Measurements from ENCODE around the gene THADA.
"Not testable (repeated sequence)": the region's sequence is repeated elsewhere in the genome, so short reads cannot be mapped to it uniquely, and the experiment has no call there.

Gene THADA

GRCh38 chr2:43600596-43600995 is 4.8 kb upstream of the THADA start:
- not testable (repeated sequence) for DNase-seq (ENCODE audit: low read depth in 2 of 3, low spot score in 2 of 3)

- DNase-seq (ENCODE audit: low read depth in 2 of 3, low spot score in 2 of 3), result no peak
Measured at GRCh38 chr2:43594875-43595274, 963 bp downstream of the THADA start.

DNA sequence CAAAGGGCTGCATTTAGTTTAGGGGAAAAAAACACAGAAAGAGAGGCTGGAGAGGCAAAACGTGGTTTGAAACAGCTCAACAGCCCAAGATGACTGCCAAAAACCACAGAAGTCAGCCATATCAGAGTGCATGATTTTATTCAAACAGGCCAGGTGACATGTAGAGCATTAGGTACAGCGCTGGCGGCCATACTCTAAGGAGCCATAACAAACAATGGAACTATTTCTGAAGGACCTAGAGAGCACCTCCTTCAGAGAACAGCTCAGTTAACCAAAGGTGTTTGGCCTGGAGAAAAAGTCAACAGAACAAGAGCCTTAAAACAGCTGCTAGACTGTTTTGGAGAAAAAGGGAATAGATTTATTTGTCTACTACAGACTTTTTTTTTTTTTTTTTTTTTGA is 2.6 kb downstream of the THADA start:
- DNase-seq (ENCODE audit: low read depth in 2 of 3, low spot score in 2 of 3), result no peak

DNA sequence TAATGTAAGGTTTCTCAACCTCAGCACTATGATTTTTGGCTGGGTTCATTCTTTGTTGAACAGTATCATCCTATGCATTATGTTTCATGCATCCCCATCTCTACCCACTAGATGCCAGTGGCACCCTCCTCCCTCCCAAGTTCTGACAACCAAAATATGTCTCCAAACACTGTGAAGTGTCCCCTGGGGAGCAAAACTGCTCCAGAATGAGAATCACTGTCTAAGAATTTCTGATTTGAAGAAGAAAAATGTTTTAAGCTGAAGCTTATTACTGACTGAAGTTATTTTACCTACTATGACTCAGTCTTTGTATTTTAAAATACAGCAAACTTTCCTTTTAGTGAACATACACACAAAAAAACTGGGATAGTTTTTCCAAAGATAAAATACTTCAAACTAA is 3.4 kb downstream of the THADA start:
- no peak for DNase-seq (ENCODE audit: low read depth in 2 of 3, low spot score in 2 of 3)

DNA sequence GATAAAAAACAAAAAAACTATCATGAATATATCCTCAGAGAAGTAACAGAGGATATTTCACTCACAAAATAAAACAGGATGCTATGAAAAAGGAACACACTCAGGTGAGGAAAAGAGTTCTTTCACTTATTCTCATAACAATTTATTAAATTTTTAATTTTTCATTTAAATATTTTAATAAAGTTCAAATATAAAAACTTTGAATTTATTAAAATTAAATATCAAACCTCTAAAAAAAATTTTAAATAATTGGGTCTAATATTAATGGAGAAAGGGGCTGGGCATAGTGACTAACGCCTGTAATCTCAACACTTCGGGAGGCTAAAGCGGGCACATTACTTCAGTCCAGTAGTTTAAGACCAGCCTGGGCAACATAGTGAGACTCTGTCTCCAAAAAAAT is 10.1 kb downstream of the THADA start:
- DNase-seq (ENCODE audit: low read depth in 2 of 3, low spot score in 2 of 3), result no peak

DNA sequence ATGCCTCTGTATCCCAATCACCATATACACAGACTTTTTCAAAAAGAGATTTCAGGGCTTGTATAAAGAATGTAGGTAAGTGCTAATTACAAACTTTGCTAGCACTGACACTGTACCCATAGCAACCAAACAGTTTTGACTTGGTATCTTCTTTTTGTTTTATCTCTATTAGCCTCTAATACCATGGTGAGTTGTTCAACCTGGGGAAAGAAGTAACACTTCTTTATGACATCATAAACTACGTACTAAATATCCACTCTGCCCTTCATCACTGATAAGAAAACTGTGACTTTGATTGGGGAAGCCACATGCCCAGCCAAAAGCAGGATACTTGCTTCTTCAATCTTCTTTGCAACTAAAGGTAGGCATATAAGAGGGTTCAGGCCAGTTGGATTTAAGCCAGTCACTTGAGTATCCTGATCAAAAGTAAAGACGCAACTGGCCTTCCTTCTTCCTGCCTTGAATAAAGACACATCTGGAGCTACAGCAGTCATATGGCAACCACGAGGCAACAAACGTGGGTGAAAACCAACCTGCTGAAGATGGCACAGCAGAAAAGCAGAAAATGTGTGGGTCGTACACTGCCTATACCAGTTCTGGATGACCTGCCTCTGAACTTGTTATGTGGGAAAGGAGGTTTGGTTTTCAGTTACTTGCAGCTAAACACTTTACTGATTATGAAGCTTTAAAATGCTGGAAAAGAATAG is 16.4 kb downstream of the THADA start:
- no peak for DNase-seq (ENCODE audit: low read depth in 2 of 3, low spot score in 2 of 3)

DNA sequence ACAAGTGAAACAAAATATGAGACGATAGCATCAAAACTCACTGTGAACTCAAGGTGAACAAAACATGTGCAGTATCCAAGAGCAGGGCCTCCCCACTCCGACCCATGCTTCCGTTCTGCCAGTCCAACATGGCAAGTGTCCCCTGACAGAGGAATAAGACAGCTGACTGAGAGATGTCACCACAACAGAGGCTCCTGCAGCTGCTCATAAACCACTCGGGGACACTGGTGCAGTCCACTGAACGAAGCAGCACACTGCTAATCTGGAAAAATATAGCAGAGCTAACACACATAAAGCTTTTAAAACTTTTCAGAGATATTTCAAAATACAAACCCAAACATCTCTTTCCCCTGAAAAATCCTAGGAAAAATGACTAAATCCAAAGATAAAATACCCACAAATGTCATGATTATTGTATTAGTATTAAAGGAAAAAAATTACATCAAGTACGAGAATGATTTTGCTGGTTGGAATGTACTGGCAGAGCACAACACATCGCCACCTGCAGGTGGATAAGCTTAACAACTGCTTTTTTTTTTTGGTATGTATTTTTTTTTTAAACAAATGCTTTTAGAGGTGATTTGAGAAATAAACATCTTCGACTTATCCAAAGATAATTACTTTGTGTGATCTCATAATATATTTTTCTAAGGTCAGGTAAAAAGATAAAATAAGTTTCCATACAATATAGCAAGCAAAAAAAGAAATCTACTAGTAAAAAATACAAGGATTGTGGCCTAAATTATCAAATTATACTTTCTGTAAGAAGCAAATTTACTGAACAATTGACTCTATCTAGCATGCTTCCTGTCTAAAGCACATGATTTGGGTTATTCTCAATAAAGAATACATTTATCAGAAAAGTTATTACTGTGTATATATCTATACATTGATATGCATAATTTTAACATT is 18.6 kb downstream of the THADA start:
- no peak for DNase-seq (ENCODE audit: low read depth in 2 of 3, low spot score in 2 of 3)

DNA sequence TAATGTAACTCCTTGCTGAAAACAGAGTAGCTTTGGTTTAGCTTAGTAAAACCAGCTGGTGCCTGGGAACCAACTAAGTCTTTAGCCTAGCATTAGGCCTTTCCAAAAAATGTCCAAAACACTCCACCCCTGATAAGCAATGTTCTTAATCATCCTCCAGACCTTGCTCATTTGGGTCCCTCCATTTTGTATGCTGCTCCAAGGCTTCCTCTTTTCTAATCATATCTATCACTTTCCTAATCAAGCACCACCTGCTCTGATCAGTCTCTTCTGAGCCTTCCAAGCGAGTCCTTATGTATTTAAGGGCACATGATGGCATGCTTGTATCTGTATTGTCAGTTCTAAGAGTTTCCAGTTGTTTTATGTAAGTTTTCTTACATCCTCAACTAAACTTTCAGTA is 23.6 kb downstream of the THADA start:
- no peak for DNase-seq (ENCODE audit: low read depth in 2 of 3, low spot score in 2 of 3)

DNA sequence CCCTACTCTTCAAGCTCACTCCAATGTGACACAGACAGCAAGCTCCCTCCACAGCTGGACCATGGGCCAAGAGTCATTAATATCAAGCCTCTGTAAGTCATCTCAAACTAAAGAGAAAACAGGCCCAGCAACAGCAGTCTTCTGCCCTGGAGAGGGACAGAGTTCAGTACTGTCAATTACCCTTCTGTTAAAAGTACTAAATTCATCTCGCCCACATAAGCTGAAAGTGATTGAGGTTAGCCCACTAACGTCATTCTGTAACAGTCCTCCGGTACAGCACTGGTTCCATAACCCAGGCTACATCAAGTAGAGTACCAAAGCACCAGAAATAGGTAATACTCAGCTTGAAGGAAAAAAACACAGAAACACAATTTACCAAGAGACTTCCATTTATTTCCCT is 25.9 kb downstream of the THADA start:
- no peak for DNase-seq (ENCODE audit: low read depth in 2 of 3, low spot score in 2 of 3)

GRCh38 chr2:43568228-43568627 is 27.6 kb downstream of the THADA start:
- no peak for DNase-seq (ENCODE audit: low read depth in 2 of 3, low spot score in 2 of 3)

DNA sequence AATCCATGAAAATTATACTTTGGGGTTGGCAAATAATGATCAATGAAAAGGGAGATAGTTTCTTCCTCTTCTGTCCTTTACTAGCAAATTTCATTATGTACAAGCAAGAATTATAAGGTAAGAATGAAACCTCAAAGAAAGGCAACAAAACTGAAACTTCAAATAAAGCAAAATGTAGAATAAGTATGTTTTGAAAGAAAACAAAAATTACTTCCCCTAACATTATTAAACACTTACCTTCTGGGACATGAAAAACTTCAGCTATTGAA is 29.4 kb downstream of the THADA start:
- no peak for DNase-seq (ENCODE audit: low read depth in 2 of 3, low spot score in 2 of 3)

GRCh38 chr2:43563679-43564078 is 32.2 kb downstream of the THADA start:
- DNase-seq (ENCODE audit: low read depth in 2 of 3, low spot score in 2 of 3), result no peak

DNA sequence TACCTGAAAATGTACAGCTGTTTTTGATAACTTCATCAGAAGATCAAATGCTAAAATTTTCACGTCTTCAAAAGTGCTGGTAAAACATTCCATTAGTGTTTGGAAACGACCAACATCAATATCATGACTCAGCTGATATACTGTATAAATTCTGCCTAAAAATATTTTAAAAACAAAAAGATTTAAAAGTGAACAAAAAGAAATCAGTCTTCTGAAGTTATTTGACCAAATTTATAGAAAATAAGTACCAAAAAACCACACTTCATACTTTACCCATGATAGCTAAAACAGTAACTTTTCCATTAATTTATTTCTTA is 35.6 kb downstream of the THADA start:
- no peak for DNase-seq (ENCODE audit: low read depth in 2 of 3, low spot score in 2 of 3)

GRCh38 chr2:43559391-43560230 is 36.2 kb downstream of the THADA start:
- no peak for DNase-seq (ENCODE audit: low read depth in 2 of 3, low spot score in 2 of 3)

GRCh38 chr2:43557196-43557595 is 38.6 kb downstream of the THADA start:
- DNase-seq (ENCODE audit: low read depth in 2 of 3, low spot score in 2 of 3), result no peak

DNA sequence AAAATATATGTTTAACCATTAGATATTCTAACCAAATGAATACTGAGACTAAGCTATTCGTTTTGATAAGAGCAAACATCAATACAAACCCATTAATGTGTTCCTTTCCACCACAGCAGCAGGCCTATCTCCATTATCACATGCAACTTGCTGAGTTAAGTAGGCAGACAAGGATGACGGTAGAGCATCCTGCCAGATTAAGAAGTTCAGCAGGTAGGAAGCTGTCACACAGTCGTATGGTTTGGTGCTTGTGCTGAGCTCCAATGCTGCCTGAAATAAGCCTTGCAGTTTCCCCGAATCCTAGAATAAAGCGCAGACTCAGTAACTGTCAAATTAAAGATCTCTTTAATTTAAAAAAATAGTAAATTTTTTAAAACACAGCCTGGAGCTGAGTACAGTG is 39.6 kb downstream of the THADA start:
- no peak for DNase-seq (ENCODE audit: low read depth in 2 of 3, low spot score in 2 of 3)

GRCh38 chr2:43553341-43553855 is 42.4 kb downstream of the THADA start:
- DNase-seq (ENCODE audit: low read depth in 2 of 3, low spot score in 2 of 3), result no peak

GRCh38 chr2:43551990-43552389 is 43.8 kb downstream of the THADA start:
- no peak for DNase-seq (ENCODE audit: low read depth in 2 of 3, low spot score in 2 of 3)

GRCh38 chr2:43548381-43548780 is 47.5 kb downstream of the THADA start:
- not testable (repeated sequence) for DNase-seq (ENCODE audit: low read depth in 2 of 3, low spot score in 2 of 3)

DNA sequence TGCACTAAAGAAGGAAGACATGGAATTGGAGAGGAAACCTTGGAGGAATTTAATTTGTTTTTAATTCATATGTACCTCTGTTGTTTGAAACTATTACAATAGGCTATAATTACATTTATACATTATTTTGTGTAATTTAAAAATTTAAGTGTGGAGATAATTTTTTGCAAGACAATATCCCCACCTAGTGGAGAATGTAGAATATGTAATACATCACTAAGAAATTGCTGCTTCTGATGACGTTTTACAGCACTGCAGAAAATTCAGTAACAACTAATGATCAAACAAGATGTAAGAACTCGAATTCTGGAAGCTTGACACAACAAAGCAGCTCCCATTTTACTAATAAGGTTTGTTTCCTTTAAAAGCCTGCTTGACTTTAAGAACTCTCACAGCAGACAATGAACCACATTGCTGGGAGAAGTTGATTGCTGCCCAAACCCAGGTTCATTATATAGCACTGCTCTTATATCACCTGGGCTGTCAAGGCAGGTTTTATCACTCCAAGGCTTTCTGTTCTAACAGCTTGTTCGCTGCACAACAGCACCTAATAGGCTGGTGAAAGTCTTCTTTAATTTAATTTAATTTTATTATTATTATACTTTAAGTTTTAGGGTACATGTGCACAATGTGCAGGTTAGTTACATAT is 53.4 kb downstream of the THADA start:
- DNase-seq (ENCODE audit: low read depth in 2 of 3, low spot score in 2 of 3), result no peak

DNA sequence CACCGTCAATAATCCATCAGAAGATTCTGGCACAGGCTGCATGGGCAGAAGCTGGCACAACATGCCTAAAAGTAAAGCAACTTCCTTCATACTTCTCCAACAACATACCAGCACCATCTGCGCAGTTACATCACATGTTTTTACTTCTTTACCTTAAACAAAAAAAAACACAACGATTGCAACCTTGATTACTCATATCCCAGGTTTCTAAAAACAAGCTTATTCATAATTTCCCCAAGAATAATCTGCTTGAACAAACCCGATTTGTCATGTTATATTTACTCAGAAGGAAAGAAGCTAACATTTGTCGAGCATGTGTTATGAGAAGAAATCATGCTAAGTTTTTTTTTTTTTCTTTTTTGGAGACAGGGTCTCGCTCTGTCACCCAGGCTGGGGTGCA is 54.7 kb downstream of the THADA start:
- DNase-seq (ENCODE audit: low read depth in 2 of 3, low spot score in 2 of 3), result no peak

Measured in activated CD8-positive, alpha-beta memory T cell treated with anti-CD3 and anti-CD28 coated beads for 48 hours (primary cell).